ENCODE data around the gene TRMT2A.

DNA sequence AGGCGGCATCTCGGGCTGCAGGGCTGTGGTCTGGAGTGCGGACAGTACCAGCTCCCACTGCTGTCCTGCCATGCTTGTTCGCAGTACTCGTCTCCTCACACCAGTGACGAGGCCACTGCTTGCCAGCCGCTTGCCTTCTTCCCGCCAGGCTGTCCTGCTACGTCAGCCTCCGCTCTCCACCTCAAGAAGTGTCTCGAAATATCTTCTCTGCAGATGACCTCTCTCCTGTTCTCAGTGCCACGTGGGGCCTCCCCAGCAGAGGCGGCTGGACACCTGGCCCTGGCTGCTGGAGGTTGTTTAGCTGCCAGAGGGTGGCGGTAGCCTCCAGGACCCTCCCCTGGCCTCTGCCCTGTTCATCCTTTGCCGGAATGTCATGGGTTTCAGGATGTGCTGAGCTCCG, 36.9 kb upstream of the TRMT2A start:
- TF ChIP-seq POLR2A (IDR thresholded peaks at IDR 0.05; ENCODE audit: low read depth, low read length) (no peak), FOXK2 (IDR thresholded peaks at IDR 0.05) (no peak), NFYB (IDR thresholded peaks at IDR 0.05; ENCODE audit: insufficient read depth, low read depth, low read length) (no peak), CEBPB (IDR thresholded peaks at IDR 0.05; ENCODE audit: borderline replicate concordance in 1 of 2, low read depth in 2 of 2, low read length in 2 of 2) (no peak), TAF1 (IDR thresholded peaks at IDR 0.05; ENCODE audit: borderline replicate concordance, low read depth, low read length) (no peak), RAD21 (IDR thresholded peaks at IDR 0.05; ENCODE audit: insufficient read depth, low read depth, low read length) (no peak), EZH2 (IDR thresholded peaks at IDR 0.05; ENCODE audit: borderline replicate concordance, control insufficient read depth, low read depth, low read length) (no peak), FOXM1 (IDR thresholded peaks at IDR 0.05; ENCODE audit: low read depth, low read length) (no peak)
- TF ChIP-seq, protein P1, sequence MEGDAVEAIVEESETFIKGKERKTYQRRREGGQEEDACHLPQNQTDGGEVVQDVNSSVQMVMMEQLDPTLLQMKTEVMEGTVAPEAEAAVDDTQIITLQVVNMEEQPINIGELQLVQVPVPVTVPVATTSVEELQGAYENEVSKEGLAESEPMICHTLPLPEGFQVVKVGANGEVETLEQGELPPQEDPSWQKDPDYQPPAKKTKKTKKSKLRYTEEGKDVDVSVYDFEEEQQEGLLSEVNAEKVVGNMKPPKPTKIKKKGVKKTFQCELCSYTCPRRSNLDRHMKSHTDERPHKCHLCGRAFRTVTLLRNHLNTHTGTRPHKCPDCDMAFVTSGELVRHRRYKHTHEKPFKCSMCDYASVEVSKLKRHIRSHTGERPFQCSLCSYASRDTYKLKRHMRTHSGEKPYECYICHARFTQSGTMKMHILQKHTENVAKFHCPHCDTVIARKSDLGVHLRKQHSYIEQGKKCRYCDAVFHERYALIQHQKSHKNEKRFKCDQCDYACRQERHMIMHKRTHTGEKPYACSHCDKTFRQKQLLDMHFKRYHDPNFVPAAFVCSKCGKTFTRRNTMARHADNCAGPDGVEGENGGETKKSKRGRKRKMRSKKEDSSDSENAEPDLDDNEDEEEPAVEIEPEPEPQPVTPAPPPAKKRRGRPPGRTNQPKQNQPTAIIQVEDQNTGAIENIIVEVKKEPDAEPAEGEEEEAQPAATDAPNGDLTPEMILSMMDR (IDR thresholded peaks at IDR 0.05 in 2 of 3, conservative IDR thresholded peaks at IDR 0.05 in 1 of 3; ENCODE audit: control insufficient read depth in 2 of 3, extremely low read depth in 1 of 3, insufficient read depth in 1 of 3, low read depth in 3 of 3, low read length in 3 of 3) = no peak
- TF ChIP-seq, protein P2, sequence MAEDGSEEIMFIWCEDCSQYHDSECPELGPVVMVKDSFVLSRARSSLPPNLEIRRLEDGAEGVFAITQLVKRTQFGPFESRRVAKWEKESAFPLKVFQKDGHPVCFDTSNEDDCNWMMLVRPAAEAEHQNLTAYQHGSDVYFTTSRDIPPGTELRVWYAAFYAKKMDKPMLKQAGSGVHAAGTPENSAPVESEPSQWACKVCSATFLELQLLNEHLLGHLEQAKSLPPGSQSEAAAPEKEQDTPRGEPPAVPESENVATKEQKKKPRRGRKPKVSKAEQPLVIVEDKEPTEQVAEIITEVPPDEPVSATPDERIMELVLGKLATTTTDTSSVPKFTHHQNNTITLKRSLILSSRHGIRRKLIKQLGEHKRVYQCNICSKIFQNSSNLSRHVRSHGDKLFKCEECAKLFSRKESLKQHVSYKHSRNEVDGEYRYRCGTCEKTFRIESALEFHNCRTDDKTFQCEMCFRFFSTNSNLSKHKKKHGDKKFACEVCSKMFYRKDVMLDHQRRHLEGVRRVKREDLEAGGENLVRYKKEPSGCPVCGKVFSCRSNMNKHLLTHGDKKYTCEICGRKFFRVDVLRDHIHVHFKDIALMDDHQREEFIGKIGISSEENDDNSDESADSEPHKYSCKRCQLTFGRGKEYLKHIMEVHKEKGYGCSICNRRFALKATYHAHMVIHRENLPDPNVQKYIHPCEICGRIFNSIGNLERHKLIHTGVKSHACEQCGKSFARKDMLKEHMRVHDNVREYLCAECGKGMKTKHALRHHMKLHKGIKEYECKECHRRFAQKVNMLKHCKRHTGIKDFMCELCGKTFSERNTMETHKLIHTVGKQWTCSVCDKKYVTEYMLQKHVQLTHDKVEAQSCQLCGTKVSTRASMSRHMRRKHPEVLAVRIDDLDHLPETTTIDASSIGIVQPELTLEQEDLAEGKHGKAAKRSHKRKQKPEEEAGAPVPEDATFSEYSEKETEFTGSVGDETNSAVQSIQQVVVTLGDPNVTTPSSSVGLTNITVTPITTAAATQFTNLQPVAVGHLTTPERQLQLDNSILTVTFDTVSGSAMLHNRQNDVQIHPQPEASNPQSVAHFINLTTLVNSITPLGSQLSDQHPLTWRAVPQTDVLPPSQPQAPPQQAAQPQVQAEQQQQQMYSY (CRISPR knock-in tag; IDR thresholded peaks at IDR 0.05) = no peak

Measured in GM12878 (cell line).